Loucy (cell line): ENCODE measurements around the gene RABGGTA.

Experiments used
- EZH2phosphoT487 ChIP-seq: fragments of 200-600 bp; IDR thresholded peaks from 2 replicates; pipeline ENCODE4 v1.6.1; 2018; ENCODE audit warnings: antibody characterized with exemption, mild to moderate bottlenecking, moderate library complexity, borderline replicate concordance
- TF ChIP-seq, protein P1 (sequence below): fragments of 200-600 bp; sonication (generic); conservative IDR thresholded peaks from 2 replicates; pipeline ENCODE4 v1.5.1; 2014; ENCODE audit warnings: mild to moderate bottlenecking, antibody characterized with exemption, low read length

DNA sequence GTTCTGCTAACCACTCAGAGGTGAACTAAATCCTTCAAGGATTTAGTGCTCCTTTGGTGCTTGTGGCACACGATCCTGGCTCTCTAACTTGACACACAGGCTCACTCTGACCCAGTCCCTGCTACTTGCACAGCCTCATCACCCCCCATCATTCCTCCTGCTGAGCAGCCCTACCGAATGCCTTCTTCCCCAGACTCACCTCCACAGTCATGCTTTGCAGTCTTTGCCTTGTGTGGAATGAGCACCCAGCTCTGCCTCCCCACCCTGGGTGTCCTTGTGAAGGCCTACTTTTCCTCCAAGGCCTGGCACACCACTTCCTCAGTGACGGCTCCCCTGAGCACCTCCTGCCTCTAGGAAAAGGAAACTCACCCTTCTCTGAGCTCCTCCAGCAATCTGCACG is 21.0 kb downstream of the RABGGTA start:
- TF ChIP-seq, protein P1, sequence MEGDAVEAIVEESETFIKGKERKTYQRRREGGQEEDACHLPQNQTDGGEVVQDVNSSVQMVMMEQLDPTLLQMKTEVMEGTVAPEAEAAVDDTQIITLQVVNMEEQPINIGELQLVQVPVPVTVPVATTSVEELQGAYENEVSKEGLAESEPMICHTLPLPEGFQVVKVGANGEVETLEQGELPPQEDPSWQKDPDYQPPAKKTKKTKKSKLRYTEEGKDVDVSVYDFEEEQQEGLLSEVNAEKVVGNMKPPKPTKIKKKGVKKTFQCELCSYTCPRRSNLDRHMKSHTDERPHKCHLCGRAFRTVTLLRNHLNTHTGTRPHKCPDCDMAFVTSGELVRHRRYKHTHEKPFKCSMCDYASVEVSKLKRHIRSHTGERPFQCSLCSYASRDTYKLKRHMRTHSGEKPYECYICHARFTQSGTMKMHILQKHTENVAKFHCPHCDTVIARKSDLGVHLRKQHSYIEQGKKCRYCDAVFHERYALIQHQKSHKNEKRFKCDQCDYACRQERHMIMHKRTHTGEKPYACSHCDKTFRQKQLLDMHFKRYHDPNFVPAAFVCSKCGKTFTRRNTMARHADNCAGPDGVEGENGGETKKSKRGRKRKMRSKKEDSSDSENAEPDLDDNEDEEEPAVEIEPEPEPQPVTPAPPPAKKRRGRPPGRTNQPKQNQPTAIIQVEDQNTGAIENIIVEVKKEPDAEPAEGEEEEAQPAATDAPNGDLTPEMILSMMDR: no peak
- TF ChIP-seq EZH2phosphoT487: no peak
